ENCODE data around the gene RASIP1.
"Not testable (repeated sequence)": the region's sequence is repeated elsewhere in the genome, so short reads cannot be mapped to it uniquely, and the experiment has no call there.

Gene RASIP1

GRCh38 chr19:48680006-48680405 lies 60.4 kb downstream of the RASIP1 start:
- not testable (repeated sequence) for H3K9ac ChIP-seq (ENCODE audit: low read depth, low read length); H3K4me1 ChIP-seq (ENCODE audit: control insufficient read depth, insufficient read depth, low read length); H3K27ac ChIP-seq (ENCODE audit: low read depth, low read length); H3K4me3 ChIP-seq (ENCODE audit: low read depth, low read length); H3K36me3 ChIP-seq (ENCODE audit: control insufficient read depth, insufficient read depth, low read length); H3K9me3 ChIP-seq (ENCODE audit: control insufficient read depth, insufficient read depth, low read length); H3K27me3 ChIP-seq (ENCODE audit: control insufficient read depth, insufficient read depth, low read length)

GRCh38 chr19:48678201-48678600 lies 62.2 kb downstream of the RASIP1 start:
- Histone ChIP-seq H3K9ac (ENCODE audit: low read depth, low read length) (no peak overlapping the region), H3K27me3 (ENCODE audit: control insufficient read depth, insufficient read depth, low read length) (0 out of 2 replicates have a peak, but pooled peaks cover 8% of the 10 kb centered on the region), H3K4me3 (ENCODE audit: low read depth, low read length) (no peak overlapping the region), H3K27ac (ENCODE audit: low read depth, low read length) (no peak overlapping the region), H3K36me3 (ENCODE audit: control insufficient read depth, insufficient read depth, low read length) (no peaks in the 10 kb centered on the region), H3K9me3 (ENCODE audit: control insufficient read depth, insufficient read depth, low read length) (no peaks in the 10 kb centered on the region), H3K4me1 (ENCODE audit: control insufficient read depth, insufficient read depth, low read length) (peaks cover 20% of the 10 kb centered on the region)

- no peaks in the 10 kb centered on the region for H3K9me3 ChIP-seq (ENCODE audit: control insufficient read depth, insufficient read depth, low read length)
Observed at GRCh38 chr19:48676887-48677286, 63.5 kb downstream of the RASIP1 start.

GRCh38 chr19:48676487-48676886 lies 63.9 kb downstream of the RASIP1 start:
- Histone ChIP-seq H3K9ac (ENCODE audit: low read depth, low read length) (no peak overlapping the region), H3K36me3 (ENCODE audit: control insufficient read depth, insufficient read depth, low read length) (no peaks in the 10 kb centered on the region), H3K27ac (ENCODE audit: low read depth, low read length) (no peak overlapping the region), H3K4me3 (ENCODE audit: low read depth, low read length) (no peak overlapping the region), H3K27me3 (ENCODE audit: control insufficient read depth, insufficient read depth, low read length) (0 out of 2 replicates have a peak, but pooled peaks cover 8% of the 10 kb centered on the region), H3K9me3 (ENCODE audit: control insufficient read depth, insufficient read depth, low read length) (no peaks in the 10 kb centered on the region), H3K4me1 (ENCODE audit: control insufficient read depth, insufficient read depth, low read length) (peaks cover 22% of the 10 kb centered on the region)

More at GRCh38 chr19:48676887-48677286, 63.5 kb downstream of the RASIP1 start:
- H3K27ac ChIP-seq (ENCODE audit: low read depth, low read length), result no peak overlapping the region
- 0 out of 2 replicates have a peak, but pooled peaks cover 8% of the 10 kb centered on the region for H3K27me3 ChIP-seq (ENCODE audit: control insufficient read depth, insufficient read depth, low read length)
- no peak overlapping the region for H3K9ac ChIP-seq (ENCODE audit: low read depth, low read length)
- no peak overlapping the region for H3K4me3 ChIP-seq (ENCODE audit: low read depth, low read length)
- peaks cover 22% of the 10 kb centered on the region for H3K4me1 ChIP-seq (ENCODE audit: control insufficient read depth, insufficient read depth, low read length)
- H3K36me3 ChIP-seq (ENCODE audit: control insufficient read depth, insufficient read depth, low read length), result no peaks in the 10 kb centered on the region

GRCh38 chr19:48674921-48675824 lies 65.2 kb downstream of the RASIP1 start:
- Histone ChIP-seq H3K4me1 (ENCODE audit: control insufficient read depth, insufficient read depth, low read length) (peaks cover 22% of the 10 kb centered on the region), H3K27ac (ENCODE audit: low read depth, low read length) (no peak overlapping the region), H3K9me3 (ENCODE audit: control insufficient read depth, insufficient read depth, low read length) (no peaks in the 10 kb centered on the region), H3K4me3 (ENCODE audit: low read depth, low read length) (no peak overlapping the region), H3K27me3 (ENCODE audit: control insufficient read depth, insufficient read depth, low read length) (0 out of 2 replicates have a peak, but pooled peaks cover 8% of the 10 kb centered on the region), H3K36me3 (ENCODE audit: control insufficient read depth, insufficient read depth, low read length) (no peaks in the 10 kb centered on the region), H3K9ac (ENCODE audit: low read depth, low read length) (no peak overlapping the region)

- 0 out of 2 replicates have a peak, but pooled peaks cover 8% of the 10 kb centered on the region for H3K27me3 ChIP-seq (ENCODE audit: control insufficient read depth, insufficient read depth, low read length)
- H3K27ac ChIP-seq (ENCODE audit: low read depth, low read length), result no peak overlapping the region
- H3K36me3 ChIP-seq (ENCODE audit: control insufficient read depth, insufficient read depth, low read length), result no peaks in the 10 kb centered on the region
- no peak overlapping the region for H3K9ac ChIP-seq (ENCODE audit: low read depth, low read length)
- H3K9me3 ChIP-seq (ENCODE audit: control insufficient read depth, insufficient read depth, low read length), result no peaks in the 10 kb centered on the region
- no peak overlapping the region; the same call in 1 of the 2 replicates for H3K4me3 ChIP-seq (ENCODE audit: low read depth, low read length)
- H3K4me1 ChIP-seq (ENCODE audit: control insufficient read depth, insufficient read depth, low read length), result peaks cover 22% of the 10 kb centered on the region
Observed at GRCh38 chr19:48674216-48674809, 66.1 kb downstream of the RASIP1 start.

- Histone ChIP-seq H3K4me1 (ENCODE audit: control insufficient read depth, insufficient read depth, low read length) (peaks cover 22% of the 10 kb centered on the region), H3K27me3 (ENCODE audit: control insufficient read depth, insufficient read depth, low read length) (0 out of 2 replicates have a peak, but pooled peaks cover 8% of the 10 kb centered on the region), H3K9me3 (ENCODE audit: control insufficient read depth, insufficient read depth, low read length) (no peaks in the 10 kb centered on the region), H3K4me3 (ENCODE audit: low read depth, low read length) (no peak overlapping the region; the same call in 1 of the 2 replicates), H3K36me3 (ENCODE audit: control insufficient read depth, insufficient read depth, low read length) (no peaks in the 10 kb centered on the region), H3K9ac (ENCODE audit: low read depth, low read length) (no peak overlapping the region), H3K27ac (ENCODE audit: low read depth, low read length) (no peak overlapping the region)
Observed at GRCh38 chr19:48673436-48674100, 66.8 kb downstream of the RASIP1 start.

GRCh38 chr19:48672994-48673393 lies 67.4 kb downstream of the RASIP1 start, which contains the start of gene NTN5:
Gene NTN5 (minus strand): TSS chr19:48673017. CDS start chr19:48670986, 2,031 bp downstream.
- Histone ChIP-seq H3K4me1 (ENCODE audit: control insufficient read depth, insufficient read depth, low read length) (peaks cover 22% of the 10 kb centered on the region), H3K27ac (ENCODE audit: low read depth, low read length) (no peak within 1 kb of the TSS), H3K4me3 (ENCODE audit: low read depth, low read length) (no peak within 1 kb of the TSS; the same call in 1 of the 2 replicates), H3K9me3 (ENCODE audit: control insufficient read depth, insufficient read depth, low read length) (no peaks in the 10 kb centered on the region), H3K27me3 (ENCODE audit: control insufficient read depth, insufficient read depth, low read length) (0 out of 2 replicates have a peak, but pooled peaks cover 8% of the 10 kb centered on the region), H3K9ac (ENCODE audit: low read depth, low read length) (no peak within 1 kb of the TSS), H3K36me3 (ENCODE audit: control insufficient read depth, insufficient read depth, low read length) (no peaks in the 10 kb centered on the region)

- Histone ChIP-seq H3K9ac (ENCODE audit: low read depth, low read length) (no peak overlapping the region), H3K27ac (ENCODE audit: low read depth, low read length) (no peak overlapping the region), H3K27me3 (ENCODE audit: control insufficient read depth, insufficient read depth, low read length) (0 out of 2 replicates have a peak, but pooled peaks cover 8% of the 10 kb centered on the region), H3K4me3 (ENCODE audit: low read depth, low read length) (no peak overlapping the region), H3K9me3 (ENCODE audit: control insufficient read depth, insufficient read depth, low read length) (no peaks in the 10 kb centered on the region), H3K4me1 (ENCODE audit: control insufficient read depth, insufficient read depth, low read length) (peaks cover 22% of the 10 kb centered on the region), H3K36me3 (ENCODE audit: control insufficient read depth, insufficient read depth, low read length) (no peaks in the 10 kb centered on the region)
Observed at GRCh38 chr19:48671446-48671995, 68.9 kb downstream of the RASIP1 start.

GRCh38 chr19:48670699-48671445 lies 69.5 kb downstream of the RASIP1 start:
- H3K4me3 ChIP-seq (ENCODE audit: low read depth, low read length), result no peak overlapping the region
- no peaks in the 10 kb centered on the region for H3K36me3 ChIP-seq (ENCODE audit: control insufficient read depth, insufficient read depth, low read length)
- peaks cover 22% of the 10 kb centered on the region for H3K4me1 ChIP-seq (ENCODE audit: control insufficient read depth, insufficient read depth, low read length)
- H3K27ac ChIP-seq (ENCODE audit: low read depth, low read length), result no peak overlapping the region
- H3K9ac ChIP-seq (ENCODE audit: low read depth, low read length), result no peak overlapping the region
- H3K9me3 ChIP-seq (ENCODE audit: control insufficient read depth, insufficient read depth, low read length), result no peaks in the 10 kb centered on the region
- 0 out of 2 replicates have a peak, but pooled peaks cover 8% of the 10 kb centered on the region for H3K27me3 ChIP-seq (ENCODE audit: control insufficient read depth, insufficient read depth, low read length)

Measured in HUES48 (cell line).